Measurements from ENCODE around the gene MIOX. TPM values are rescaled to one million over a fixed set of nuclear protein-coding genes. Genes with fewer than 3 reads are reported as not detected.
"Not testable (repeated sequence)": the region's sequence is repeated elsewhere in the genome, so short reads cannot be mapped to it uniquely, and the experiment has no call there.

The MIOX gene
- total RNA-seq, 1 donor from 2014 or later = not detected

- Mint-ChIP-seq H3K4me1 (ENCODE audit: unreplicated experiment) (peaks cover 6% of the 10 kb centered on the region), H3K27ac (ENCODE audit: unreplicated experiment) (no peak overlapping the region), H3K9me3 (ENCODE audit: unreplicated experiment) (no peaks in the 10 kb centered on the region), H3K27me3 (ENCODE audit: unreplicated experiment) (peaks cover 4% of the 10 kb centered on the region), H3K36me3 (ENCODE audit: low read depth, unreplicated experiment) (peaks cover 15% of the 10 kb centered on the region), H3K4me3 (ENCODE audit: unreplicated experiment) (no peak overlapping the region)
- TF ChIP-seq CTCF (IDR thresholded peaks at IDR 0.05; ENCODE audit: unreplicated experiment) = no peak
- DNase-seq (ENCODE audit: low spot score) = no peak
Measured at GRCh38 chr22:50516068-50516467, 29.4 kb downstream of the MIOX start.

- H3K36me3 Mint-ChIP-seq (ENCODE audit: low read depth, unreplicated experiment) = peaks cover 17% of the 10 kb centered on the region
- H3K27me3 Mint-ChIP-seq (ENCODE audit: unreplicated experiment) = peaks cover 4% of the 10 kb centered on the region
- no peak for DNase-seq (ENCODE audit: low spot score)
- H3K27ac Mint-ChIP-seq (ENCODE audit: unreplicated experiment) = no peak overlapping the region
- TF ChIP-seq CTCF (IDR thresholded peaks at IDR 0.05; ENCODE audit: unreplicated experiment) = no peak
- H3K9me3 Mint-ChIP-seq (ENCODE audit: unreplicated experiment) = no peaks in the 10 kb centered on the region
- H3K4me1 Mint-ChIP-seq (ENCODE audit: unreplicated experiment) = peaks cover 6% of the 10 kb centered on the region
- H3K4me3 Mint-ChIP-seq (ENCODE audit: unreplicated experiment) = no peak overlapping the region
Measured at GRCh38 chr22:50516891-50517290, 30.2 kb downstream of the MIOX start.

GRCh38 chr22:50517495-50518260 lies 31.0 kb downstream of the MIOX start:
- H3K27ac Mint-ChIP-seq (ENCODE audit: unreplicated experiment) = no peak overlapping the region
- H3K27me3 Mint-ChIP-seq (ENCODE audit: unreplicated experiment) = peaks cover 4% of the 10 kb centered on the region
- H3K9me3 Mint-ChIP-seq (ENCODE audit: unreplicated experiment) = no peaks in the 10 kb centered on the region
- peaks cover 2% of the 10 kb centered on the region for H3K4me1 Mint-ChIP-seq (ENCODE audit: unreplicated experiment)
- TF ChIP-seq CTCF (IDR thresholded peaks at IDR 0.05; ENCODE audit: unreplicated experiment) = no peak
- peaks cover 17% of the 10 kb centered on the region for H3K36me3 Mint-ChIP-seq (ENCODE audit: low read depth, unreplicated experiment)
- no peak for DNase-seq (ENCODE audit: low spot score)
- H3K4me3 Mint-ChIP-seq (ENCODE audit: unreplicated experiment) = no peak overlapping the region

- H3K4me1 Mint-ChIP-seq (ENCODE audit: unreplicated experiment) = peaks cover 2% of the 10 kb centered on the region
- no peak overlapping the region for H3K4me3 Mint-ChIP-seq (ENCODE audit: unreplicated experiment)
- TF ChIP-seq CTCF (IDR thresholded peaks at IDR 0.05; ENCODE audit: unreplicated experiment) = no peak
- DNase-seq (ENCODE audit: low spot score) = no peak
- H3K27me3 Mint-ChIP-seq (ENCODE audit: unreplicated experiment) = peaks cover 10% of the 10 kb centered on the region
- peaks cover 17% of the 10 kb centered on the region for H3K36me3 Mint-ChIP-seq (ENCODE audit: low read depth, unreplicated experiment)
- H3K27ac Mint-ChIP-seq (ENCODE audit: unreplicated experiment) = no peak overlapping the region
- H3K9me3 Mint-ChIP-seq (ENCODE audit: unreplicated experiment) = no peaks in the 10 kb centered on the region
Measured at GRCh38 chr22:50518606-50519005, 31.9 kb downstream of the MIOX start.

GRCh38 chr22:50519151-50519550 lies 32.5 kb downstream of the MIOX start:
- Mint-ChIP-seq H3K27me3 (ENCODE audit: unreplicated experiment) (peaks cover 7% of the 10 kb centered on the region), H3K4me3 (ENCODE audit: unreplicated experiment) (no peak overlapping the region), H3K9me3 (ENCODE audit: unreplicated experiment) (no peaks in the 10 kb centered on the region), H3K4me1 (ENCODE audit: unreplicated experiment) (peaks cover 2% of the 10 kb centered on the region), H3K36me3 (ENCODE audit: low read depth, unreplicated experiment) (peaks cover 17% of the 10 kb centered on the region), H3K27ac (ENCODE audit: unreplicated experiment) (no peak overlapping the region)
- TF ChIP-seq CTCF (IDR thresholded peaks at IDR 0.05; ENCODE audit: unreplicated experiment) = no peak
- no peak for DNase-seq (ENCODE audit: low spot score)

- H3K4me3 Mint-ChIP-seq (ENCODE audit: unreplicated experiment); H3K9me3 Mint-ChIP-seq (ENCODE audit: unreplicated experiment); DNase-seq (ENCODE audit: low spot score); H3K4me1 Mint-ChIP-seq (ENCODE audit: unreplicated experiment); H3K27me3 Mint-ChIP-seq (ENCODE audit: unreplicated experiment); H3K27ac Mint-ChIP-seq (ENCODE audit: unreplicated experiment): not testable (repeated sequence)
- H3K36me3 Mint-ChIP-seq (ENCODE audit: low read depth, unreplicated experiment) = peaks cover 18% of the 10 kb centered on the region
Measured at GRCh38 chr22:50520184-50520583, 33.5 kb downstream of the MIOX start.

All from endothelial cell (in vitro differentiated cells).